Type B pancreatic cell (in vitro differentiated cells): ENCODE measurements around the gene EXT2. TPM values are rescaled to one million over a fixed set of nuclear protein-coding genes. Genes with fewer than 3 reads are reported as not detected.

Experiments
- DNase-seq: peaks from one replicate; pipeline ENCODE4 v3.0.0; 2021; ENCODE audit warnings: mixed read lengths; ENCODE audit not compliant: unreplicated experiment; ENCODE audit errors: extremely low spot score
- H3K27ac Mint-ChIP-seq: 2 replicates; pipeline ENCODE4 v1.8.0; 2021; ENCODE audit warnings: mild to moderate bottlenecking, mixed read lengths
- H3K27me3 Mint-ChIP-seq: 2 replicates; pipeline ENCODE4 v1.8.0; 2021; ENCODE audit warnings: mixed read lengths
- H3K36me3 Mint-ChIP-seq: 2 replicates; pipeline ENCODE4 v1.8.0; 2021; ENCODE audit warnings: mixed read lengths
- H3K4me1 Mint-ChIP-seq: one replicate; pipeline ENCODE4 v1.8.0; 2021; ENCODE audit warnings: mixed read lengths; ENCODE audit not compliant: unreplicated experiment
- H3K4me3 Mint-ChIP-seq: 2 replicates; pipeline ENCODE4 v1.8.0; 2021; ENCODE audit warnings: mild to moderate bottlenecking, mixed read lengths
- H3K9me3 Mint-ChIP-seq: 2 replicates; pipeline ENCODE4 v1.8.0; 2021; ENCODE audit warnings: mixed read lengths
- total RNA-seq: library from RNA; stranded (reverse); gene quantifications from 2 replicates; pipeline ENCODE4 v1.2.1, GENCODE V29; 2021; ENCODE audit warnings: low replicate concordance
- TF ChIP-seq, protein P1 (sequence below): fragments of 200-600 bp; sonication (generic); conservative IDR thresholded peaks from 2 replicates; pipeline ENCODE4 v1.5.0; 2021; ENCODE audit warnings: antibody characterized with exemption, mild to moderate bottlenecking

EXT2 gene
- total RNA-seq, 1 donor from 2014 or later = 62.7 TPM

- Mint-ChIP-seq H3K9me3 (no peaks in the 10 kb centered on the region), H3K4me3 (no peak overlapping the region), H3K36me3 (peaks cover 13% of the 10 kb centered on the region), H3K4me1 (peaks cover 5% of the 10 kb centered on the region), H3K27me3 (no peaks in the 10 kb centered on the region), H3K27ac (no peak overlapping the region)
- TF ChIP-seq, protein P1, sequence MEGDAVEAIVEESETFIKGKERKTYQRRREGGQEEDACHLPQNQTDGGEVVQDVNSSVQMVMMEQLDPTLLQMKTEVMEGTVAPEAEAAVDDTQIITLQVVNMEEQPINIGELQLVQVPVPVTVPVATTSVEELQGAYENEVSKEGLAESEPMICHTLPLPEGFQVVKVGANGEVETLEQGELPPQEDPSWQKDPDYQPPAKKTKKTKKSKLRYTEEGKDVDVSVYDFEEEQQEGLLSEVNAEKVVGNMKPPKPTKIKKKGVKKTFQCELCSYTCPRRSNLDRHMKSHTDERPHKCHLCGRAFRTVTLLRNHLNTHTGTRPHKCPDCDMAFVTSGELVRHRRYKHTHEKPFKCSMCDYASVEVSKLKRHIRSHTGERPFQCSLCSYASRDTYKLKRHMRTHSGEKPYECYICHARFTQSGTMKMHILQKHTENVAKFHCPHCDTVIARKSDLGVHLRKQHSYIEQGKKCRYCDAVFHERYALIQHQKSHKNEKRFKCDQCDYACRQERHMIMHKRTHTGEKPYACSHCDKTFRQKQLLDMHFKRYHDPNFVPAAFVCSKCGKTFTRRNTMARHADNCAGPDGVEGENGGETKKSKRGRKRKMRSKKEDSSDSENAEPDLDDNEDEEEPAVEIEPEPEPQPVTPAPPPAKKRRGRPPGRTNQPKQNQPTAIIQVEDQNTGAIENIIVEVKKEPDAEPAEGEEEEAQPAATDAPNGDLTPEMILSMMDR = no peak
- no peak for DNase-seq
Observed at GRCh38 chr11:44165432-44165831, 70.0 kb downstream of the EXT2 start.

GRCh38 chr11:44167046-44167445 is 71.6 kb downstream of the EXT2 start:
- Mint-ChIP-seq H3K27ac (no peak overlapping the region), H3K9me3 (no peaks in the 10 kb centered on the region), H3K27me3 (no peaks in the 10 kb centered on the region), H3K36me3 (peaks cover 7% of the 10 kb centered on the region), H3K4me3 (no peak overlapping the region), H3K4me1 (peaks cover 19% of the 10 kb centered on the region)
- TF ChIP-seq, protein P1 = no peak
- DNase-seq = no peak

- Mint-ChIP-seq H3K4me3 (no peak overlapping the region), H3K27ac (no peak overlapping the region), H3K9me3 (no peaks in the 10 kb centered on the region), H3K27me3 (peaks cover 2% of the 10 kb centered on the region), H3K4me1 (peaks cover 17% of the 10 kb centered on the region), H3K36me3 (peaks cover 12% of the 10 kb centered on the region)
- DNase-seq = no peak
- TF ChIP-seq, protein P1 = no peak
Observed at GRCh38 chr11:44171518-44171917, 76.0 kb downstream of the EXT2 start.

GRCh38 chr11:44172966-44173365 is 77.5 kb downstream of the EXT2 start:
- Mint-ChIP-seq H3K9me3 (no peaks in the 10 kb centered on the region), H3K4me3 (no peak overlapping the region), H3K27me3 (peaks cover 2% of the 10 kb centered on the region), H3K36me3 (peaks cover 12% of the 10 kb centered on the region), H3K4me1 (peaks cover 23% of the 10 kb centered on the region), H3K27ac (no peak overlapping the region)
- no peak for DNase-seq
- TF ChIP-seq, protein P1 = no peak

DNA sequence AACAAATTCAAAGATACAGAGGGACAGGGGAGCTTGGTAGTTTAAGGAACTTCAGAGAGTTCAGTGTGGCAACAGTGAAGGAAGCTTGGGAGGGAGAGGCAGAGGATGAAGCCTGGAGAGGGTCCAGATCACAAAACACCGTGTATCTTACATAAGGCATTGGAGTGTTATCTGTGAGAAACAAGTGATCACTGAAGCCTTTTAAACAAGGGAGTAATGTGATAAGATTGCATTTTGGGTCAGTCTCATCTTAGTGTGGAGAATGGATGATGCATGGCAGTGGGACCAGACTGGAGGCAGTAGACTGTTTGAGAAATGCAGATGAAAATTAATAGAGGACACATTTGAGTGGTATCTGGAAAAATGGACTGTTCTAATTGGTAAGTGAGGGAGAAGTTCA is 79.4 kb downstream of the EXT2 start:
- Mint-ChIP-seq H3K36me3 (peaks cover 12% of the 10 kb centered on the region), H3K27ac (no peak overlapping the region), H3K27me3 (peaks cover 2% of the 10 kb centered on the region), H3K4me3 (no peak overlapping the region), H3K4me1 (peaks cover 39% of the 10 kb centered on the region), H3K9me3 (no peaks in the 10 kb centered on the region)
- TF ChIP-seq, protein P1 = no peak
- no peak for DNase-seq

- no peak for DNase-seq
- peaks cover 28% of the 10 kb centered on the region for H3K4me1 Mint-ChIP-seq
- no peak overlapping the region for H3K4me3 Mint-ChIP-seq
- peaks cover 12% of the 10 kb centered on the region for H3K36me3 Mint-ChIP-seq
- H3K27me3 Mint-ChIP-seq = peaks cover 2% of the 10 kb centered on the region
- no peak overlapping the region for H3K27ac Mint-ChIP-seq
- no peaks in the 10 kb centered on the region for H3K9me3 Mint-ChIP-seq
- TF ChIP-seq, protein P1 = no peak
Observed at GRCh38 chr11:44176546-44177213, 81.2 kb downstream of the EXT2 start.
